Activated gamma-delta T cell (primary cell): ENCODE results near the gene SNX7.

Experiments
- DNase-seq: peaks from one replicate; lab custom pipeline; 2025; lab: John Stamatoyannopoulos, UW

SNX7 gene

GRCh38 chr1:98764485-98764884 lies 103.0 kb downstream of the SNX7 start:
- no peak for DNase-seq

GRCh38 chr1:98766255-98766654 lies 104.7 kb downstream of the SNX7 start:
- no peak for DNase-seq

- DNase-seq = no peak
Observed at GRCh38 chr1:98769162-98769561, 107.6 kb downstream of the SNX7 start.

GRCh38 chr1:98781906-98782305 lies 120.4 kb downstream of the SNX7 start:
- DNase-seq = no peak

- DNase-seq = no peak
Observed at GRCh38 chr1:98783821-98784220, 122.3 kb downstream of the SNX7 start.

- DNase-seq = no peak
Observed at GRCh38 chr1:98791498-98791897, 130.0 kb downstream of the SNX7 start.

- no peak for DNase-seq
Observed at GRCh38 chr1:98792123-98792522, 130.6 kb downstream of the SNX7 start.

- DNase-seq = no peak
Observed at GRCh38 chr1:98793136-98793535, 131.6 kb downstream of the SNX7 start.

GRCh38 chr1:98794196-98794886 lies 132.8 kb downstream of the SNX7 start:
- DNase-seq = no peak

GRCh38 chr1:98796049-98796448 lies 134.5 kb downstream of the SNX7 start:
- DNase-seq = no peak

GRCh38 chr1:98797506-98797905 lies 136.0 kb downstream of the SNX7 start:
- DNase-seq = no peak
